HepG2 (cell line): Measurements from ENCODE around the gene ATP11B.

Experiments
- BHLHE40 ChIP-seq: IDR thresholded peaks from 2 replicates; pipeline ENCODE4 v1.6.1; 2011; ENCODE audit warnings: low read length, improper control_type of control experiment
- FIP1L1 ChIP-seq: fragments of 200-400 bp; formaldehyde crosslinking; IDR thresholded peaks from 2 replicates; pipeline ENCODE4 v1.6.1; 2018; ENCODE audit warnings: low read depth, mild to moderate bottlenecking, low read length, moderate library complexity, borderline replicate concordance; ENCODE audit not compliant: insufficient read depth
- GABPA ChIP-seq, 2 experiments: IDR thresholded peaks; 2 replicates each; pipeline ENCODE4 v1.6.1; 2011 to 2016; ENCODE audit warnings: low read depth in 2 of 2, low read length in 1 of 2, missing biosample characterization in 1 of 2, missing genetic modification characterization in 1 of 2
- GTF2F1 ChIP-seq: fragments of 150-350 bp; IDR thresholded peaks from 2 replicates; pipeline ENCODE4 v1.6.1; 2014; ENCODE audit warnings: low read length
- HDAC1 ChIP-seq: sonication (generic); formaldehyde crosslinking; IDR thresholded peaks from 2 replicates; pipeline ENCODE4 v1.5.1; 2020; ENCODE audit warnings: mild to moderate bottlenecking, missing genetic modification reagents
- HNRNPH1 ChIP-seq: fragments of 200-400 bp; formaldehyde crosslinking; optimal IDR thresholded peaks from 2 replicates; pipeline ENCODE3; 2017; ENCODE audit warnings: mild to moderate bottlenecking, low read depth, low read length
- NONO ChIP-seq, 2 experiments: fragments of 450-650 bp in 1 of 2; sonication (generic) in 1 of 2; formaldehyde crosslinking in 1 of 2; IDR thresholded peaks in 1 of 2; conservative IDR thresholded peaks in 1 of 2; 2 replicates each; pipeline versions ENCODE4 v1.6.1 to v1.8.0; 2017 to 2022; ENCODE audit warnings: mild to moderate bottlenecking in 1 of 2, missing genetic modification reagents in 1 of 2, moderate library complexity in 1 of 2
- SMAD3 ChIP-seq: sonication (generic); formaldehyde crosslinking; IDR thresholded peaks from 2 replicates; pipeline ENCODE4 v1.4.0; 2020; ENCODE audit warnings: missing genetic modification reagents
- TGIF2 ChIP-seq: IDR thresholded peaks from 2 replicates; pipeline ENCODE4 v1.6.1; 2016; ENCODE audit warnings: control low read depth, missing compliant biosample characterization
- ZNF724P ChIP-seq: sonication (generic); formaldehyde crosslinking; IDR thresholded peaks from 2 replicates; pipeline ENCODE4 v1.8.0; 2022; ENCODE audit warnings: missing genetic modification reagents, borderline replicate concordance
- TF ChIP-seq, protein P1 (sequence below): sonication (generic); formaldehyde crosslinking; IDR thresholded peaks from 2 replicates; pipeline ENCODE4 v1.5.0; 2020; ENCODE audit warnings: mild to moderate bottlenecking, missing genetic modification reagents
- TF ChIP-seq, protein P2 (sequence below): sonication (generic); formaldehyde crosslinking; IDR thresholded peaks from 2 replicates; pipeline ENCODE4 v1.5.0; 2020; ENCODE audit warnings: mild to moderate bottlenecking, missing genetic modification reagents, moderate library complexity

GRCh38 chr3:182768413-182768812 is 24.9 kb upstream of the ATP11B start:
- TF ChIP-seq FIP1L1: no peak
- no peak for TF ChIP-seq HDAC1 (CRISPR knock-in tag)
- no peak for TF ChIP-seq SMAD3
- TF ChIP-seq BHLHE40: no peak
- no peak for TF ChIP-seq GTF2F1
- no peak for TF ChIP-seq TGIF2 (CRISPR knock-in tag)
- TF ChIP-seq, protein P1, sequence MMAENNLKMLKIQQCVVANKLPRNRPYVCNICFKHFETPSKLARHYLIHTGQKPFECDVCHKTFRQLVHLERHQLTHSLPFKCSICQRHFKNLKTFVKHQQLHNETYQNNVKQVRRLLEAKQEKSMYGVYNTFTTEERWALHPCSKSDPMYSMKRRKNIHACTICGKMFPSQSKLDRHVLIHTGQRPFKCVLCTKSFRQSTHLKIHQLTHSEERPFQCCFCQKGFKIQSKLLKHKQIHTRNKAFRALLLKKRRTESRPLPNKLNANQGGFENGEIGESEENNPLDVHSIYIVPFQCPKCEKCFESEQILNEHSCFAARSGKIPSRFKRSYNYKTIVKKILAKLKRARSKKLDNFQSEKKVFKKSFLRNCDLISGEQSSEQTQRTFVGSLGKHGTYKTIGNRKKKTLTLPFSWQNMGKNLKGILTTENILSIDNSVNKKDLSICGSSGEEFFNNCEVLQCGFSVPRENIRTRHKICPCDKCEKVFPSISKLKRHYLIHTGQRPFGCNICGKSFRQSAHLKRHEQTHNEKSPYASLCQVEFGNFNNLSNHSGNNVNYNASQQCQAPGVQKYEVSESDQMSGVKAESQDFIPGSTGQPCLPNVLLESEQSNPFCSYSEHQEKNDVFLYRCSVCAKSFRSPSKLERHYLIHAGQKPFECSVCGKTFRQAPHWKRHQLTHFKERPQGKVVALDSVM (CRISPR knock-in tag): no peak
- TF ChIP-seq, protein P2, sequence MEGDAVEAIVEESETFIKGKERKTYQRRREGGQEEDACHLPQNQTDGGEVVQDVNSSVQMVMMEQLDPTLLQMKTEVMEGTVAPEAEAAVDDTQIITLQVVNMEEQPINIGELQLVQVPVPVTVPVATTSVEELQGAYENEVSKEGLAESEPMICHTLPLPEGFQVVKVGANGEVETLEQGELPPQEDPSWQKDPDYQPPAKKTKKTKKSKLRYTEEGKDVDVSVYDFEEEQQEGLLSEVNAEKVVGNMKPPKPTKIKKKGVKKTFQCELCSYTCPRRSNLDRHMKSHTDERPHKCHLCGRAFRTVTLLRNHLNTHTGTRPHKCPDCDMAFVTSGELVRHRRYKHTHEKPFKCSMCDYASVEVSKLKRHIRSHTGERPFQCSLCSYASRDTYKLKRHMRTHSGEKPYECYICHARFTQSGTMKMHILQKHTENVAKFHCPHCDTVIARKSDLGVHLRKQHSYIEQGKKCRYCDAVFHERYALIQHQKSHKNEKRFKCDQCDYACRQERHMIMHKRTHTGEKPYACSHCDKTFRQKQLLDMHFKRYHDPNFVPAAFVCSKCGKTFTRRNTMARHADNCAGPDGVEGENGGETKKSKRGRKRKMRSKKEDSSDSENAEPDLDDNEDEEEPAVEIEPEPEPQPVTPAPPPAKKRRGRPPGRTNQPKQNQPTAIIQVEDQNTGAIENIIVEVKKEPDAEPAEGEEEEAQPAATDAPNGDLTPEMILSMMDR (CRISPR knock-in tag): no peak
- TF ChIP-seq ZNF724P (CRISPR knock-in tag): no peak
- TF ChIP-seq HNRNPH1: no peak
- TF ChIP-seq GABPA (IDR thresholded peaks at IDR 0.05; ENCODE audit: low read depth, low read length): no peak
- TF ChIP-seq GABPA (CRISPR knock-in tag; IDR thresholded peaks at IDR 0.05; ENCODE audit: low read depth): no peak
- no peak for TF ChIP-seq NONO (IDR thresholded peaks at IDR 0.05)
- TF ChIP-seq NONO (CRISPR knock-in tag; conservative IDR thresholded peaks at IDR 0.05): no peak
